Non-pigmented ciliary epithelial cell (primary cell): ENCODE data around the gene HOXB9.
A peak's percentile ranks its signal among the peaks of the same experiment; 100 is the strongest.

Source experiments
- DNase-seq: peaks from one replicate; pipeline ENCODE4 v3.0.0-alpha.2; 2010; ENCODE audit warnings: low read depth

The HOXB9 gene

DNA sequence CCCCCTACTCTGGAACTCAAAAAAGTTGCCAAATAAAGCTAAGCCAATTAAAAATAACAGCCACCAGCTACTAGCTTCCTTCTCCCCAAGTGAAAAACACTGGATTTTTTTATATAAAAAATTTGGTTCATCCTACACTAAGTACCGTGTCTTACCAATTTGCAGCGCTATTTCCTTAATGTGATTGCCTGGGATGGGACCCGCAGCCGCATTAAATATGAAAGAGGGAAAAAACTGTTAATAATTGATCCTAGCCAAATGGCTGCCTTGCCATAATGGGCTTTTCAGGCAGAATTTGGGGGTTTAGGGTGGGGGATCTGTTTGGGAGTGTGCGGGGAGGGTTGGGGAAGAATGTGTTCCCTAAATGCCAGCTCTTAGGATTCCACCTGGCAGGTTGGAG is 2.0 kb downstream of the HOXB9 start:
- no peak for DNase-seq

DNA sequence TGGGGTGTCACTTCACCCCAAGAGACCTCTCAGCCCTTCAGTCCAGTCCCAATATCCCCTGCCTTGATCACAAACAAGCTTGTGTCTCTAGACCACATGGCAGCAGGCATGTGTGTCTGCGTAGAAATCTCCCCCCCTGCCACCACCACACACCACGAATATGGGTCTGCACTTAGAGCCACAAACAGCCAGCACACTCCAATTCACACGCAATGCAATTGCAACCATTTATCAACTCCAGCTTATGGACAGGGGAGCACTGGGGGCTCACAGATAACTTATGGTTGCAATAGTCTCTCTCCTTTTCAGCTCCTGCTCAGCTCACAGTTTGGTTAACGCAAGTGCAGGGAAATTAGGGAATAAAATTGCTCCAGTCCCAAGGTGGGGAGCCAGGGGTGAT is 2.6 kb downstream of the HOXB9 start:
- DNase-seq = no peak

DNA sequence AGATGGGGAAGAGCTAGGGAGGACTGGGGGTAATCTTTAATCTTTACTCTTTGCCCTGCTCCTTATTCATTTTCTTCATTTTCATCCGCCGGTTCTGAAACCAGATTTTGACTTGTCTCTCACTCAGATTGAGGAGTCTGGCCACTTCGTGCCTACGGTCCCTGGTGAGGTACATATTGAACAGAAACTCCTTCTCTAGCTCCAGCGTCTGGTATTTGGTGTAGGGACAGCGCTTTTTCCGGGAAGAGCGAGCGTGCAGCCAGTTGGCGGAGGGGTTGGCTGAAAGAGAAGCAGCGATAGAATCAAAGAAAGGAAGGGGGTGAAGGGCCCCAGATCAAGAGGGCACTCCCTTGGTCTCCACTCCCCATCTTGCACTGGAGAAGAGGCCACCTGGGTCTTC is 3.3 kb downstream of the HOXB9 start:
- no peak for DNase-seq

DNA sequence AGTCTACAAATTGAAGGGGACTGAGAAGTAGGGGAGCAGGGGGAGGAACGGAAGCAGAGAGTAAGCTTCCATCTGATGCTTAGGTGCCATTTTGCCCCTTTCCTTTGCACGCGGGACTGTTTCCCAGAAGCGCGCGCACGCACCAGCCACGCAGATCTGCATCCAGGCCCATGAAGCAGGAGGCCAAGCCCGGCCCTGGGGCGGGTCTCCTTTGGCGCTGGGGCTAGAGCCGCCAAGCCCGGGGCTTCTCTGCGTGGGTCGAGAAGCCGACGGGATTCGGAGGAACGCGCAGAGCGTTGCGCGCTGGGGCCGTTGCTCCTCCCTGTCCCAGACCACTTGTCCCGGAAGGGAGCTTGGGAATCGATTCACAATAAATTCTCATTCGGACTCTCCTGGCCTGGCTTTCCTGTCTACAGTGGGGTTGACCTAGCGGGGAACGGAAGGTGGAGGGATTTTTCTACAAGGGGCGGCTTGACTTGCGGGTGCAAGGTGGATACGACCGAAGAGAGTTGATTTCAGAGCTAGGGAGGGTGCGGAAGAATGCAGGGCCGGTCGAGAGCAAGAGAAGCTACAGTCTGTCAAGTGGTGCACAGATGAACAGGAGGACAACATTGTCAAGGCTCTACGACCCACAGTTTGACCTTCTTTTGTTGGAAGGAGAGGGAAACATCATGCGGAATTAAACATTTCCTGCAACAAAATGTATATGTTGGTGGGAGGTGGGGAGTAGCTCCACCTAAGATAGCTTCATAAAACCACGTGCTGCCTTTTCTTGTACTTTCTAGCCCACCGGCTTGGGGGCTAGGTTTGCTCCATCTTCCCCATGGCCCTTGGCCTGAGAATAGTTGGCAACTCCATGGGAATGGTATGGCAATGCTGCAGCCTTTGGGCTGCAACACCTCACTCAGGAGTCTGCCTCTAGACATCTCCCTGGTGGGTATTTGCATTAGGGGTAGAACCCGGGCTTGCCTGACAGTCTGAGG is 4.5 kb downstream of the HOXB9 start:
- no peak for DNase-seq

DNA sequence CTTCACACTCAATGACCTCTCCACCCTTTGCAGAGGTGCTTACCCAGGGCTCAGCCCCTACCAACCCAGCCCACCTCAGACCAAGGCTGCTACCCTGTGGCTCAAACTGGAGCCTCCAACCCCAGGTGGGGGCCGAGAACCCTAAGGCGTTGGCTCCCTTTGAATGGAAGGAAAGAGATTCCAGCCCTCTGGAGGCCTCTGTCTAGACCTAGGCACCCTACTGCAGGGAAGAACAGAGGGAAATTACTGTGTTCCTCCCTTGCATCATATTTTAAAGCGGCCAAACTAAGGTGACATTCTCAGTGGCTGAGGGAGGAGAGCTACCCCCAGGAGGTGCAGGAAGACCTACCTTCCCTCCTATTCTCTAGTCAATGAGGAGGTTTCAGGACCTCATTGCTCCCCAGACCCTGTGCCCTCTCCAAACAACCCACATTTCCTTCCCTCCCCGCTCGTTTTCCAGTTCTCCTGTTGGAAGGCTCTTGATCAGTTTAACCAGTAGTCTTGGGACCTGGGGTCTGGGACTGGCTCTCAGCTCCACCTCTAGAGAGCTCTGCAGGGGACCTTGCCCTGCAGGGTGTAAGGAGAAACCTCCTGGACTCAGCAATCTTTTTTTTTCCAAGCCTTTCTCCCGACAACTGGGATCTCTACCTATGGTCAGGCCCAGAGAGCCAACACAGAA is 5.6 kb downstream of the HOXB9 start:
- DNase-seq = no peak

DNA sequence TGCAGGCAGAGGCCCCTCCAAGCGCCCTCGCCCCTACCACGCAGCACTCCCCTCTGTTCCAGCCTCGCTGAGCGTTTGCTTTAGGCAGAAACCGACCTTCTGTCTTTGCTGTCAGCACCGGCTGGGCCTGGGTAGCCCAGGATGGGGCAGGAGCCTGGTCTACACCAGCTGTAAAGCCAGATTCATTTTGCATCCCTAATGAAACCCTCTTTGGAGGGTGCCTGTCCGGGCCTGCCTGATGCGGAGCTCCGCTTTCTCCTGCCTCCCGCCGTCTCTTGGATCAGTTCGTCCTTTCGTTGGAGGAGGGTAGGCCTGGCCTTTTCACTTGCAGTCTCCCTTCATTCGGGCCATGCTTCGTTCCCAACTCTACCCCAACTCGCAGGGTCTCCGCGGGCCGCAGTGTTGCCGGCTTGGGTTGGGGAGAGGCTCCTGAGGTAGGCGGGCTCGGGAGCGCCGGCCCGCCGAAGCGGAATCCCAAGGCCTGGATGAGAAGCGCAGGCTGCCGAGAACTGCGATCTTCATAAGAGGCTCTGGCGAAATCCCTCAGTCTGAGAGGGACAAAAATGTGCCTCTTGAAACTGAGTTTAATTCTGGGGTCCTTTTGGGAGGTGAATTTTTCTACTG is 6.2 kb downstream of the HOXB9 start:
- no peak for DNase-seq

DNA sequence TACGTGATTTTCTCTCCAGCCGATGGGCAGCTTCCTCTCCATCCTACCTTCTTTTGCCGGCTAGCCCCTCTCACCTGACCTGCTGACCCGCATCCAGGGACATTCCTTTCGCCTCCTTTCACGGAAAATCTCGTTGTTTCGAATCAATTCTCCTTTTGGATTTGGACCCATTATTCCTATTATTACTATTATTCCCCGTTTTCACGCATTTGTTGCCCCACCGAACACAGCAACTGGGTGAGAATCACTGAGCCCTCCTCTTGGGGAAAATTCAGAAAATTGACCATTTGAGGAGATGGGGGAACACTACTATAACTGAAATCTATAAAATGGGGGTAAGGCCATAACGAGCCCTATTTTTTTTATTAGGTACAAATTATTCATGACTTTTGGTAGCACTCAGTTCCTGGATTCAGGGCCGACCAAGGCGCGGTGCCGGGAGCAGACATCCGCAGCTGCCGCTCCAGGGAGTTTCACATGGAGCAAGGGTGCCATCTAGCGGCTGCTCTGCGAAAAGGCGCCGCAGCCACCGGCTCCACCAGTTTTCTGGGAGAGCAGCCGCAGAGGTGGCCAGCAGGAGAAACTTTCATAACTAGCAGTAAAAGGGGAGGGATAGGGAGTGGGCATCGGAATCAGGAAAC is 7.8 kb downstream of the HOXB9 start:
- DNase-seq = peak; percentile 26

DNA sequence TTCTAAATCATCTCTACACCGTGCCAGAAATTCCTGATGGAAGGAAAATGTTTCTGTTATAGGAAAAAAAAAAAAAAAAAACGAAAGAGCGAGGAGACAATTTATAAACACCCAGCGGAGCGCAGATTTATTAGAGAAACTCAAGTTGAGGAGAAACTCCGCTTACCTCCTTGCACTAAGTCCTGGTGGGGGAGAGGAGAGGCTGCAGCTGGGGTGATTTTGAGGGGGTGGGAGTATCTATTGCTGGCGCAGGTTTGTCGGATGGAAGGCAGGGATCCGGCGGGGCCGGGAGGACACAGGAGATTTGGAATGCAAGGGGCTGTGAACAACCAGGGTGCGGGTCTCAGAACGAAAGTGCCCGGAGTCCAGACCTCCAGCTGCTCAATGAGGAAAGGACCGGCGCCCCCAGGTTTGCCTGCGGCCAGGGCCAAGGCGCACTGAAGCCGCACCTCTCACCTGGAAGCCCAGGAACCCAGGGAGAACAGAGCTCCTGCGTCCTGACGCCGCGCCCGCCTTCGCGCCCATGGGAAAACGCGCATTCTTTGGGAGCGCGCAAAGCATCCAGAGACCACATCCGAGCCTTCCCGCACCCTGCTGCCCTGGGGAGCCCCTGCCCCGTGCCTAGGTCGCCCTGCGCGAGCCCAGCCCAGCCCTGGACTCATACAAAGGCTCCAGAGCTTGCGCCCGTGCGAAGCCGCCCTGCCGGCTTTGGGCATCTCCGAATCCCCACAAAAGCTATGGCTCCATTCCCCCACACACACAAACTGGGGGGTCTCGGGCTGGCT is 8.5 kb downstream of the HOXB9 start:
- DNase-seq = no peak

DNA sequence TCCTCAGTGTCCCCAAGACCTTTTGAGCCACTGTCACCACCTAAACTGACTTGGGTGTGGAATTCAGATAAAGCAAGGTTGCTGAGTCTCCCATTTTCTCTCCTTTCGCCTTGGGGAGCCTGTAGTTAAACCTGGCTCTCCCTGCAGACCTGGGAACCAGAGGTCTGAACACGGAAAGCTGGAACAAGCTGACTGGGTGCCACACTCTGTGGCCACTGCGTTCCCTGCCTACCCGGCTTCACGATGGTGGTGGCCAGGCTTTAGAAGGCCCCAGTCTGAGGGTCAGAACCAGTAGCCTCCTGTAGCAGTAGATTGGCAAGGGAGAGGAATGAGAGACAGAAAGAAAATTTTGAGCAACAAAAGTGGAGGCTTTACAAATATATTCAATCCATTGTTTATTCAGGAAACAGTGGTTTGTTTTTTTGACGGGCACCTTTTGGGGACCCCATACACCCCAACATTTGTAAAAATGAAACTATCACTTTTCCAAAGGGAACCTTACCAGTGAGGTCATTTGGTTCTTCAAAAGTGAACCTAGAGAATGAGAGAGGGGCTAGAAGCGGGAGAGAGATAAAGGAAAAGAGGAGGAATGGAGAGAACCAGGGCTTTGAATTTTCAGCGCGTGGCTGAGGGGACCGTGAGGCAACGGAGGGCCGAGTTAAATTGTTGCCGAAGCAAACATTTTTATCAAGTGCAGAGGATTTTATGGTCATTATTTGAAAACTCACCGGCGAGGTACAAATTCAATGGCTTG is 9.3 kb downstream of the HOXB9 start:
- no peak for DNase-seq

DNA sequence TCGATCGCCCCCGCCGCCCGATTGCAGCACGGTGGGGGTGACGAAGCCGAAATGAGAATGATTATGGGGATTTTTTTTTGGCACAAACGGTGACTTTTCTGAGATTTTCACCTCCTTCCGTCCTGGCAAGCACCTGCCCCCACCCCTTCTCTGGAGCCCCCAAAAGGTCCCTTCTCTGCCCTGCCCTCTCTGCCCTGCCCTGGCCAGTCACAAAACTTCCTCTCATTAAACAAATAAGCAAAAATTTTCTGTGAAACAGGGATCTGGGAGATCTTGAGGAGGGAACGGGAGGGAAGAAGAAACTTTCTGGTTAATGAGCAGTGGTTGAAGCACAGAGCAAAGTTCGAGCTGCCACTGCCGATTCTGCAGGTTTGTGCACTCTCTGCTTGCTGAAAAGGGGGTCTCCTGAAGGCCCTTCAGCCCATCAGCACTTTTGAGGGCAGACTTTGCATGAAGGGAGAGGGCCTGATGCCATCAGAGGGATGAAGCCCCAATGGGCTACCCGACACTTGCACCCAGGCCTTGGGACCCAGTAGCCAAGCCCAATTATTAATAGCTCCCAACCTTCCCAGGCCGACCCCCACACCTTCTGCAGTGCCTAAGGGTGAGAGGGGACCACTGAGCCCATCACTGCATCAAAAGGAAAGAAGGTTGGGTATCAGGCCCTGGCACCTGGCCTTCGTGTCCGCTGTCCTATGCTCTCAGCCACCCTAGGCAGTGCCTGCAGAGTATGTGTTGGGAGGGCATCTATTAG is 10.0 kb downstream of the HOXB9 start:
- no peak for DNase-seq

DNA sequence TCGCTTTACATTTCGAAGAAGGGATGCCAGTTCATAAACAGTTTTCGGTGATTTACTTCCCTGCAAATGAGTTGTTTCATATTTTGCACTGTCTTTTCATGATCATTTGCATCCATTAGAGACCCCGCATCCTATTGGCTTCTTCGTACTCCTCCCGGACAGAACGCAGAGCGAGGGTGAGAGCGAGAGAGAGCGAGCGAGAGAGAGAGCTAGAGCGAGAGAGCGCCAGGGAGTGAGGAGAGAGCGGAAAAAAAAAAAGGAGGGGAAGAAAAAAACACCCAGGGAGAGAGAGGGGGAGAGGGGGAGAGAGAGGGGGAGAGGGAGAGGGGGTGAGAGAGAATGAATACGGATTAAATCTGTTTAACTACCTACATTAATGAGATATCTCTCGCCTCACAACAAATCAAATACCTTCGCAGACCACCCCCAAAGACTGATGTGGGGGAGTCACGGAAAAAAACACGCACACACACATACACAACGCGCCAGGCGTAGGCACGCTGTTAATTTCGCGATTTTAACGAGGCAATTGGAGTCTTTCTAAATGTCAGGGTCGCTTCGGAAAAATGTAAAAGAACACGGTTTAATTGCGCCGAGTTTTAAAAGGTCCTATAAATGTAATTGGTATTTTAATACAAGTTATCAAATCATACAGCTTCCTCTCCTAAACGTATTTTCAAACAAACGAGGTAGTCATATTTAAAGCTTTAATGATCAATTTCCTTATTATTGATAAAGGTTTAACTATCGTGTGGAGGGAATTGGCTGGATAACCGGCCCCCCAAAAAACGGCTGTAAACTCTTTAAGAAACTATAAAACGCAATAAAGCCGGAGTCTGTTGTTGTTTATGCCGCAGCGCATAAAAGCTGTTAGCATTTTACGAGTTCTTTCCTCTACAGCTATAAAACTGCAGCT is 10.9 kb downstream of the HOXB9 start, which contains the start of gene HOXB8:
Gene HOXB8 (minus strand): TSS at position 246 of the 916 bp plus-strand sequence. CDS start 588 bp downstream, outside the sequence.
- DNase-seq = no peak

DNA sequence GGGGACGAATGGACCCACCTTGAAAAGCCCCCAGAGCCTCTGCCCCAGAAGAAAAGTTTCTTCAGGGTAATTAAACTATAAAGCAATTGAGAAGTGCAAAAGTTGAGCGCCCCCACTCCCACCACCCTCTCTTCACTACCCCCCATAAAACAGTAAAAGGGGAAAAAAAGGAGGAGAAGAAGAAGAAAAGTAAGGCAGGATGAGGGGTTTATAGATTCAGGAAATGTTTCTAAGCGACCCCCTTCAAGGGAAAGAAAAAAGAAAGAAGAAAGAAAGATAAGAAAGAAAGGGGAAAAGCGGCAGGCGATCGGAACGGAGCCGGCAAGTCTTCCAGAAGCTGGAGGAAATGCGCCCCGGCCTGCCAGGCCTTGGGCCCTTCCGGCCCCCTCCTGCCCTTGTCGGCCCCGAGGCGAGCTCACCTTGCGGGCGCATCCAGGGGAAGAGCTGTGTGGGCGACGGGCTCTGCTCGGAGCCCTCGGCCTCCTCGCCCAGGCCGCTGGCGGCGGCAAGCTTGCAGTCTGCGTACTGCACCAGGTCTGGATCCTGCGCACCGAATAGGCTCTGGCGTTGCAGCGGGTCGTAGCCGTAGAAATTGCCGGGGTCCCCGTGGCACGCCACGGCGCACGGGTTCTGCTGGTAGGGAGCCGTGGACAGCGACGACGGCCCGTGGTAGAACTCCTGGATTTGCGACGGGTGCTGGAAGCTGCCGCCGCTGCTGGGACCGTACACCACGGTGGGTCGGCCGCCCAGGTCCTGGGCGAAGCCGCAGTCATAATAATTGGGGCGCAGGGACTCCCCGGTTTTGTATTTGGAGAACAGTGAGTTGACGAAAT is 12.1 kb downstream of the HOXB9 start:
- no peak for DNase-seq

DNA sequence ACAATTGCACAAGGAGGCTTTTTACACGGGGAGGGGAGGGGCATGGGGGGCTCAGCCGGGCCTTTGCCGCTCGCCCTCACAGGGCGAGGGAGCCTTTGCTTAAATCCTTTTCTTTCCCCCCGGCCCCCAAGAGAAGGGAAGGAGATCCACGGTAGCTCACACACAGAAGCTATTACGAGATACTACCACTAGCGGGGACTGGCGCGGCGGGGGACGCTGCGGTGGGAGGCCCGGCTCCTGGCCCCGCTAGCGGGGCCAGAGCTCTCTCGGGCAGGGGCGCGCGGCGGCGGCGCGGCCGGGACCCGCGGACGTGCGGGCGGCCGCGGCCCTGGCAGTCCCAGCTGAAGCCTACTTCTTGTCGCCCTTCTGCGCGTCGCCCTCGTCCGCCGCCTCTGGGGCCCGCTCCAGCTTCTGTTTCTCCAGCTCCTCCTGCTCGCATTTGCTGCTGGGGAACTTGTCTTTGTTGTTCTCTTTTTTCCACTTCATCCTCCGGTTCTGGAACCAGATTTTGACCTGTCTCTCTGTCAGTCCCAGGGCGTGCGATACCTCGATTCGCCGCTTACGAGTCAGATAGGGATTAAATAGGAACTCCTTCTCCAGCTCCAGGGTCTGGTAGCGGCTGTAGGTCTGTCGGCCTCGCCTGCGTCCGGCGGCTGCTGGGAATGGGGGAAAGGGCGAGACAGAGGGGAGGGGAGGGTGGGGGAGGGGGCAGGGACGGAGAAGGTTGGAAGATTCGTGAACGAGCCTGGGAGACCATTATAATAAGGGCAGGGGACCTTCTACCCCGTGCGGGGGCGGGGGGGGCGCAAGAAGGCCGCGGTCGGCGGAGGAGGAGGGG is 13.1 kb downstream of the HOXB9 start:
- no peak for DNase-seq

DNA sequence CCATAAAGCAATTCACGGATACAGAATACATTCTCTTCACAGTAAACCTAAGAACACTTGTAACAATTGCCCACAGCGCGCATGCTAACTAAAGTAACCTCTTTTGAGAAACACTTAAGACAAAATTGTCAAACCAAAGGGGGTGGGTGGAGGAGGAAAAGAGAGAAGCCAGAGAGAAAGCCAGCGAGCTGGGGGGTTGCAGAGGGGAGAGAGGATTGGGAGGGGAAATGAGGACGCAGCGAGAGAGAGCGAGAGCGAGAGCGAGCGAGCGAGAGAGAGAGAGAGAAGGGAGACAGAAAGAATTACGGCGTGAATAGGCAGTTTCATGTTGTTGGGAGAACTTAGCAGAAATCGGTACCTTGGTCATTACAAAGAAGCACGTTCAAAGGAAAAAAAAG is 13.7 kb downstream of the HOXB9 start:
- no peak for DNase-seq

DNA sequence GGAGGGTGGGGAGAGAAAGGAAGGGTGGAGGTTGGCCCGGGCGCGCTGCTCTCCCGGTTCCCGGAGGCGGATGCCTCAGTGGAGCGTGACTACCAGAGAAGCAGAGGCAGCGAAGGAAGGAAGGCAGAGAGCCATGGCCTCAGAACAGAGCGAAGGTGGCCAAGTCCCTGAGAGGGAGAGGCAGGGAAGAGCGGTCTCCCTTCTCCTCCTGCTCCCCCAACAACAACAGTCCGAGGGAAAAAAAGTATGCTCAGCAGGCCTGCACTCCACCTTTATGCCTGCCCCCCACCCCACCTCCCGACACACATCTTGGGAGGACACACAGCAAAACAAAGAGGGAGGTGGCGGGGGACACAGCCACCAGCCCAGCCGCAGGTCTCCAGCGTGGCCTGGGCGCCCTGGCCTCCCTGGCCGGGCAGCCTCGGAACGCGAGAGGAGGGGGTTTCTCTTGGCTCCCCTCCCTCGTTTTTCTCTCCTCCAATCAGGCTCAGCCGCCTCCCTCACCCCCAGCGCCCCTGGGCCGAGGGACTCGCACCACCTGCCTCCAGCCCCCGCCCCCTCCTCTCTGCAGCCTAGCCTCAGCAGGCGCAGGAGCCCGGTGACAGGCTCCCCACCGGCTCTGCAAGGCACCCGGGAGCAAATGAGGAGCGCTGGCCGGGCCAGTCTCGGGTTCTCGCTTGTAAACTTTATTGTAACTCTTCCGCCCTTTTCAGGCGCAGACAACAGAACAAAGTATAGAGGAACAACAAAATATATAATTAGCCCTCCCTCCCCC is 14.3 kb downstream of the HOXB9 start:
- no peak for DNase-seq

DNA sequence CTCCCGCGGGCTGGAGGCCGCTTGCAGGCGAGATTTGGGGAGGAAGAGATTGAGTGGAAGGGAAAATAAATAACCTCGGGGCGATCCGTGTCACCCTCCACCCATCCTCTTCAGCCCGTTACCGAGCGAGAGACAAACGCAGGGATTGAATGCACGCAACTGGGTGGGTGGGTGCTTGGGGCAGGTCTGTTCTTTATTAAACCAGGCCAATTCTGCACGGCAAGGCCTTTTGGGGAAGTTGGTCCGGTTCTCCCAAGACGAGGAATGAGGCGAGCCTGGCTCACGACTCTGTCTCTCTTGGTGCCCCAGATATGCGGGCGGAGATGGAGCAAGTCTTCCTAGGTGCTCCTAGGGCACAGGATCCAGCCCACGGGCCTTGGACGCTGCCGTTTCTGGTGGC is 14.9 kb downstream of the HOXB9 start:
- DNase-seq = no peak
